H1 (cell line): ENCODE data around the gene SIAH3. TPM values are rescaled to one million over a fixed set of nuclear protein-coding genes. Genes with fewer than 3 reads are reported as not detected.

Experiments
- ASH2L ChIP-seq: fragments of 200-600, 300-600 bp; sonication (generic); IDR thresholded peaks from one replicate; pipeline ENCODE4 v1.7.1; 2017; ENCODE audit warnings: low read length
- BCL11A ChIP-seq, 2 experiments: IDR thresholded peaks; one replicate each; pipeline ENCODE4 v1.6.1; 2011; ENCODE audit warnings: low read depth in 2 of 2, low read length in 2 of 2, mild to moderate bottlenecking in 2 of 2
- CTCF ChIP-seq, 3 experiments: IDR thresholded peaks; 1 replicate in 2 of 3; 2 replicates in 1 of 3; pipeline versions ENCODE4 v1.5.1 to v1.6.1; 2011; ENCODE audit warnings: low read length in 3 of 3, mild to moderate bottlenecking in 3 of 3, inconsistent platforms in 2 of 3, low read depth in 1 of 3, moderate library complexity in 1 of 3; ENCODE audit not compliant: insufficient read depth in 1 of 3; ENCODE audit errors: control extremely low read depth in 1 of 3
- E2F6 ChIP-seq: IDR thresholded peaks from 2 replicates; pipeline ENCODE4 v1.6.1; 2012; ENCODE audit warnings: inconsistent platforms
- GTF2F1 ChIP-seq: IDR thresholded peaks from 2 replicates; pipeline ENCODE4 v1.6.1; 2012; ENCODE audit warnings: low read depth, low read length, improper control_type of control experiment, borderline replicate concordance
- MAFK ChIP-seq: IDR thresholded peaks from 2 replicates; pipeline ENCODE4 v1.6.1; 2012; ENCODE audit warnings: low read depth, mild to moderate bottlenecking, improper control_type of control experiment, low read length
- RAD21 ChIP-seq, 2 experiments: IDR thresholded peaks in 1 of 2; conservative IDR thresholded peaks in 1 of 2; 2 replicates each; pipeline ENCODE4 v1.6.1; 2011; ENCODE audit warnings: low read depth in 2 of 2, low read length in 2 of 2, improper control_type of control experiment in 1 of 2, inconsistent platforms in 1 of 2, mild to moderate bottlenecking in 1 of 2, moderate library complexity in 1 of 2
- RBBP5 ChIP-seq: IDR thresholded peaks from 2 replicates; pipeline ENCODE4 v1.7.1; 2012; ENCODE audit warnings: low read depth, mild to moderate bottlenecking, inconsistent platforms, low read length, moderate library complexity, borderline replicate concordance
- RNF2 ChIP-seq: fragments of 200-900, 300-1000 bp; sonication (generic); IDR thresholded peaks from 2 replicates; pipeline ENCODE4 v1.7.1; 2016; ENCODE audit warnings: borderline replicate concordance, low read depth, mild to moderate bottlenecking, antibody characterized with exemption, low read length; ENCODE audit not compliant: poor library complexity, severe bottlenecking; ENCODE audit errors: missing control alignments
- TAF1 ChIP-seq: IDR thresholded peaks from 2 replicates; pipeline ENCODE4 v1.6.1; 2011; ENCODE audit warnings: mild to moderate bottlenecking, low read depth, low read length
- polyA plus RNA-seq, 7 experiments: library from polyadenylated mRNA; depleted of rRNA in 3 of 7; stranded (reverse) in 5 of 7; unstranded in 2 of 7; fragments of >200 nt in 5 of 7; fragments of 200-250 nt in 2 of 7; gene quantifications; 1 replicate in 5 of 7; 2 replicates in 1 of 7; 4 replicates in 1 of 7; pipeline versions ENCODE4 v1.2.1 to v1.2.3, GENCODE V29; 2011 to 2013; ENCODE audit warnings: missing spikeins in 2 of 7, mixed read lengths in 2 of 7
- total RNA-seq: library from RNA; stranded (reverse); fragmentation: NEBNext Ultra II Directional; extraction: Animal tissue kit (Norgen Biotek cat#: 25700); gene quantifications from 2 replicates; pipeline ENCODE4 v1.2.1, GENCODE V29; 2021

Gene SIAH3
- total and polyA plus RNA-seq, 2 of the 8 experiments (the other 6 are each of a cell fraction or from before 2014, with no cell fraction given) = 0.15 to 0.17 TPM

GRCh38 chr13:45851171-45851921, at the start of gene SIAH3 (continued):
- TF ChIP-seq CTCF (IDR thresholded peaks at IDR 0.05; ENCODE audit: control extremely low read depth in 1 of 3, insufficient read depth in 1 of 3, low read depth in 1 of 3, low read length in 3 of 3) (no peak), E2F6 (no peak), ASH2L (peak; percentile 50), RNF2 (peak; percentile 30), GTF2F1 (no peak), TAF1 (0 out of 2 replicates have a peak, but pooled peaks have one; percentile 14), RBBP5 (no peak), BCL11A (IDR thresholded peaks at IDR 0.05; ENCODE audit: low read depth in 2 of 2, low read length in 2 of 2) (no peak), MAFK (no peak), RAD21 (IDR thresholded peaks at IDR 0.05 in 1 of 2, conservative IDR thresholded peaks at IDR 0.05 in 1 of 2; ENCODE audit: low read depth in 2 of 2, low read length in 2 of 2) (no peak; a peak in 1 of 4 replicates)
